ENCODE measurements around the gene PTPN9. TPM values are rescaled to one million over a fixed set of nuclear protein-coding genes. Genes with fewer than 3 reads are reported as not detected.
A peak's percentile ranks its signal among the peaks of the same experiment; 100 is the strongest.

The PTPN9 gene
- total and polyA plus RNA-seq, 2 of the 13 experiments (the other 11 are each of a cell fraction or from before 2014, with no cell fraction given), result 16.6 to 19.9 TPM

DNA sequence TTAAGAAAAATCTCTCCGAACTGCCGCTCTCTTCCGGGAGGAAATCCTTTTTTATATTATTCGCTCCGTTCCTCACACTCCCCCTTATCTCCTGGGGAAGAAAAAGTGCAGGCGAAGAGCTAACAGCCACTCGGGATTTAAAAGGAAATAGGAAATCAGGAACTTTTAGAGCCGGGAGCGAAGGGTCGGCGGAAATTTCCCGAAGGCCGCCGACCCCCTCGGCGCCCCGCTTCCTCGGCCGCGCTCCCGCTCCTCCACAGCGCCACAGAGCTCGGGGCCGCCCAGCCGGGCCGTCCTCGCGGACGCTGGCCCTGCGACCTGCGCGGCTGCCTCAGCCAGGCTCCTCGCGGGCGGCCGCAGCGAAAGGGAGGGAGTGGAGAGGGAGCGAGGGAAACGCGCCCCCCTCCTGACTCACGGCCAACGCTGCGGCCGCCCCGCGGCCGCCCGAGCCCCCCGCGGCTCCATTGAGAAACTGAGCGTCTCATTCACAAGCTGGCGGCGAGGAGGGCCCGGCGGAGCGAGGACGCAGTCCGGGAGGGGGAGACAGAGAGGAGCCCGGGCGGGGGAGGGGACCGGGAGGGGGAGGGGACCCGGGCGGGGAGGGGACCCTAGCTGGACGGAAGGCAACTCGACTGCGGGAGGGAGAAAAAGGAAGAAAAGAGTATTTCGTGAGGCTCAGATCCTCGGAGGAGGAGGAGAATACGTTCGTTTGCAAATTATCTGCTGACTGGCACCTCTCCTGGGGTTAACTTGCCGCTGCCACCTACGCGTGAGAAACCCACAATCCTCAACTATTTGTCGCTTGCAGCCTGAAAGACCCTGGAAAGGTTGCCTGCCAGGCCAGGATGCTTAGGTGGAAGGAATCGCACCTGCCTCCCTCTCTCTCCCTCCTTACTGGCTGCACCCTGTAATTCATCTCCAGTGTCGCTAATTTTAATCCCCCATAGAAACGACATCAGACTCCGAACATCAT, at the start of gene PTPN9 (continued):
- TF ChIP-seq CBX2 (IDR thresholded peaks at IDR 0.05; ENCODE audit: low read depth, low read length) (no peak), CBX2 (CRISPR knock-in tag; IDR thresholded peaks at IDR 0.05; ENCODE audit: low read depth) (no peak), RCOR2 (CRISPR knock-in tag; IDR thresholded peaks at IDR 0.05) (no peak), ZNF761 (CRISPR knock-in tag; conservative IDR thresholded peaks at IDR 0.05) (0 out of 2 replicates have a peak, but pooled peaks have one; percentile 38), STAT5B (CRISPR knock-in tag; IDR thresholded peaks at IDR 0.05) (no peak), MATR3 (CRISPR knock-in tag; IDR thresholded peaks at IDR 0.05) (no peak), HNRNPLL (IDR thresholded peaks at IDR 0.05; ENCODE audit: low read depth, low read length, poor library complexity, severe bottlenecking) (peak; percentile 70), TOPORS (CRISPR knock-in tag; IDR thresholded peaks at IDR 0.05) (no peak), ZNF749 (CRISPR knock-in tag; IDR thresholded peaks at IDR 0.05; ENCODE audit: borderline replicate concordance) (peak; percentile 28; the same call in 1 of the 2 replicates), HDAC1 (CRISPR knock-in tag; IDR thresholded peaks at IDR 0.05) (peak; percentile 56), DPF2 (CRISPR knock-in tag; IDR thresholded peaks at IDR 0.05; ENCODE audit: borderline replicate concordance, low read depth) (no peak), ZFP82 (CRISPR knock-in tag; IDR thresholded peaks at IDR 0.05; ENCODE audit: borderline replicate concordance) (0 out of 2 replicates have a peak, but pooled peaks have one; percentile 70), POLR2G (IDR thresholded peaks at IDR 0.05; ENCODE audit: low read depth, low read length) (peak; percentile 74), TRIM24 (CRISPR knock-in tag; IDR thresholded peaks at IDR 0.05) (no peak), BCL6 (CRISPR knock-in tag; IDR thresholded peaks at IDR 0.05) (peak; percentile 37; the same call in 1 of the 2 replicates), POLR2AphosphoS5 (IDR thresholded peaks at IDR 0.05; ENCODE audit: low read depth, low read length) (peak; percentile 36; the same call in 1 of the 2 replicates)
- TF ChIP-seq, protein P1, sequence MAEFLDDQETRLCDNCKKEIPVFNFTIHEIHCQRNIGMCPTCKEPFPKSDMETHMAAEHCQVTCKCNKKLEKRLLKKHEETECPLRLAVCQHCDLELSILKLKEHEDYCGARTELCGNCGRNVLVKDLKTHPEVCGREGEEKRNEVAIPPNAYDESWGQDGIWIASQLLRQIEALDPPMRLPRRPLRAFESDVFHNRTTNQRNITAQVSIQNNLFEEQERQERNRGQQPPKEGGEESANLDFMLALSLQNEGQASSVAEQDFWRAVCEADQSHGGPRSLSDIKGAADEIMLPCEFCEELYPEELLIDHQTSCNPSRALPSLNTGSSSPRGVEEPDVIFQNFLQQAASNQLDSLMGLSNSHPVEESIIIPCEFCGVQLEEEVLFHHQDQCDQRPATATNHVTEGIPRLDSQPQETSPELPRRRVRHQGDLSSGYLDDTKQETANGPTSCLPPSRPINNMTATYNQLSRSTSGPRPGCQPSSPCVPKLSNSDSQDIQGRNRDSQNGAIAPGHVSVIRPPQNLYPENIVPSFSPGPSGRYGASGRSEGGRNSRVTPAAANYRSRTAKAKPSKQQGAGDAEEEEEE (CRISPR knock-in tag; IDR thresholded peaks at IDR 0.05; ENCODE audit: borderline replicate concordance), result no peak
- TF ChIP-seq, protein P2, sequence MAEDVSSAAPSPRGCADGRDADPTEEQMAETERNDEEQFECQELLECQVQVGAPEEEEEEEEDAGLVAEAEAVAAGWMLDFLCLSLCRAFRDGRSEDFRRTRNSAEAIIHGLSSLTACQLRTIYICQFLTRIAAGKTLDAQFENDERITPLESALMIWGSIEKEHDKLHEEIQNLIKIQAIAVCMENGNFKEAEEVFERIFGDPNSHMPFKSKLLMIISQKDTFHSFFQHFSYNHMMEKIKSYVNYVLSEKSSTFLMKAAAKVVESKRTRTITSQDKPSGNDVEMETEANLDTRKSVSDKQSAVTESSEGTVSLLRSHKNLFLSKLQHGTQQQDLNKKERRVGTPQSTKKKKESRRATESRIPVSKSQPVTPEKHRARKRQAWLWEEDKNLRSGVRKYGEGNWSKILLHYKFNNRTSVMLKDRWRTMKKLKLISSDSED (CRISPR knock-in tag; IDR thresholded peaks at IDR 0.05), result no peak
- TF ChIP-seq, protein P3, sequence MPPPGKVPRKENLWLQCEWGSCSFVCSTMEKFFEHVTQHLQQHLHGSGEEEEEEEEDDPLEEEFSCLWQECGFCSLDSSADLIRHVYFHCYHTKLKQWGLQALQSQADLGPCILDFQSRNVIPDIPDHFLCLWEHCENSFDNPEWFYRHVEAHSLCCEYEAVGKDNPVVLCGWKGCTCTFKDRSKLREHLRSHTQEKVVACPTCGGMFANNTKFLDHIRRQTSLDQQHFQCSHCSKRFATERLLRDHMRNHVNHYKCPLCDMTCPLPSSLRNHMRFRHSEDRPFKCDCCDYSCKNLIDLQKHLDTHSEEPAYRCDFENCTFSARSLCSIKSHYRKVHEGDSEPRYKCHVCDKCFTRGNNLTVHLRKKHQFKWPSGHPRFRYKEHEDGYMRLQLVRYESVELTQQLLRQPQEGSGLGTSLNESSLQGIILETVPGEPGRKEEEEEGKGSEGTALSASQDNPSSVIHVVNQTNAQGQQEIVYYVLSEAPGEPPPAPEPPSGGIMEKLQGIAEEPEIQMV (CRISPR knock-in tag; IDR thresholded peaks at IDR 0.05; ENCODE audit: low read depth), result no peak
- TF ChIP-seq, protein P4, sequence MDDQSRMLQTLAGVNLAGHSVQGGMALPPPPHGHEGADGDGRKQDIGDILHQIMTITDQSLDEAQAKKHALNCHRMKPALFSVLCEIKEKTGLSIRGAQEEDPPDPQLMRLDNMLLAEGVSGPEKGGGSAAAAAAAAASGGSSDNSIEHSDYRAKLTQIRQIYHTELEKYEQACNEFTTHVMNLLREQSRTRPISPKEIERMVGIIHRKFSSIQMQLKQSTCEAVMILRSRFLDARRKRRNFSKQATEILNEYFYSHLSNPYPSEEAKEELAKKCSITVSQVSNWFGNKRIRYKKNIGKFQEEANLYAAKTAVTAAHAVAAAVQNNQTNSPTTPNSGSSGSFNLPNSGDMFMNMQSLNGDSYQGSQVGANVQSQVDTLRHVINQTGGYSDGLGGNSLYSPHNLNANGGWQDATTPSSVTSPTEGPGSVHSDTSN (CRISPR knock-in tag; IDR thresholded peaks at IDR 0.05; ENCODE audit: borderline replicate concordance), result 0 out of 2 replicates have a peak, but pooled peaks have one; percentile 12
- TF ChIP-seq, protein P5, sequence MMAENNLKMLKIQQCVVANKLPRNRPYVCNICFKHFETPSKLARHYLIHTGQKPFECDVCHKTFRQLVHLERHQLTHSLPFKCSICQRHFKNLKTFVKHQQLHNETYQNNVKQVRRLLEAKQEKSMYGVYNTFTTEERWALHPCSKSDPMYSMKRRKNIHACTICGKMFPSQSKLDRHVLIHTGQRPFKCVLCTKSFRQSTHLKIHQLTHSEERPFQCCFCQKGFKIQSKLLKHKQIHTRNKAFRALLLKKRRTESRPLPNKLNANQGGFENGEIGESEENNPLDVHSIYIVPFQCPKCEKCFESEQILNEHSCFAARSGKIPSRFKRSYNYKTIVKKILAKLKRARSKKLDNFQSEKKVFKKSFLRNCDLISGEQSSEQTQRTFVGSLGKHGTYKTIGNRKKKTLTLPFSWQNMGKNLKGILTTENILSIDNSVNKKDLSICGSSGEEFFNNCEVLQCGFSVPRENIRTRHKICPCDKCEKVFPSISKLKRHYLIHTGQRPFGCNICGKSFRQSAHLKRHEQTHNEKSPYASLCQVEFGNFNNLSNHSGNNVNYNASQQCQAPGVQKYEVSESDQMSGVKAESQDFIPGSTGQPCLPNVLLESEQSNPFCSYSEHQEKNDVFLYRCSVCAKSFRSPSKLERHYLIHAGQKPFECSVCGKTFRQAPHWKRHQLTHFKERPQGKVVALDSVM (CRISPR knock-in tag; IDR thresholded peaks at IDR 0.05), result peak; percentile 31; the same call in 1 of the 2 replicates

All from HepG2 (cell line).